GM13976 (cell line): ENCODE measurements around the gene ISG15.

Experiments used
- DNase-seq: peaks from one replicate; pipeline ENCODE4 v3.0.0; 2012; ENCODE audit warnings: low spot score
- in situ Hi-C: fragments of 300-500 bp; cut with MboI; formaldehyde crosslinking; loops from one replicate; pipeline ENCODE4 v1.12.0; 2022; ENCODE audit warnings: low sequenced_read_pairs, mixed read lengths, inconsistent platforms; ENCODE audit not compliant: unreplicated experiment
- TF ChIP-seq, protein P1 (sequence below): IDR thresholded peaks from 2 replicates; pipeline ENCODE4 v1.5.1; 2012; ENCODE audit warnings: borderline replicate concordance, mild to moderate bottlenecking; ENCODE audit not compliant: insufficient read depth; ENCODE audit errors: extremely low read depth, missing control alignments, control extremely low read depth

Gene ISG15

DNA sequence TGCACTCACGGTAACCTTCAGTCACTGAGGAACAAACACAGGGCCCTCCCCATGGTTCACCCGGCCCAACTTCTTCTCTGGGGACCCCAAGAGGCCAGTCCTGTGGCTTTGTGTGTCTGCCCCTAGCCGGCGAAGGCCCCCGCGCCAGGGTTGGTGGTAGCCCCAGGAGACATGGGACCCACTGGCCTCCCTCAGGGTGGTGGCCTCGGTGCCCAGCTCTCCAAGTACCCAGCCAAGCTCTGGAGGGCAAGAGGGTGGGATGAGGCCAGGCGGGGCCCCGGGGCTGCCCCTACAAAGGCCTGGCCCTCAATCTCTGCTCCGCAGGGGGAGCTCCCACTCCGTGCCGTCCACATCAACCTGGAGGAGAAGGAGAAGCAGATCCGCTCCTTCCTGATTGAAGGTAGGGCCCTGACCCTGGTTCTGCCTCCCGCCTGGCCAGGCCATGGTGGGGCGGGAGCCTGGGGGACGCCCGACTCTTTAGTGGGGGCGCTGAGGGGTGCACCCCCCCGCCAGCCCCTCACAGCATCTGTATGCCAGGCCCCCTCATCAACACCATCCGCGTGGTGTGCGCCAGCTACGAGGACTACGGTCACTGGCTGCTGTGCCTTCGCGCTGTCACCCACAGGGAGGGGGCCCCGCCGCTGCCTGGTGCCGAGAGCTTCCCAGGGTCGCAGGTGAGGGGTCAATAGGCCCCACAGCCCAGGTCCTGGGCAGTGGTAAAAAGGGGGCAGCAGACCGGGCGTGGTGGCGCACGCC, 41.4 kb upstream of the ISG15 start:
- in situ Hi-C loops = no loop called here
- TF ChIP-seq, protein P1, sequence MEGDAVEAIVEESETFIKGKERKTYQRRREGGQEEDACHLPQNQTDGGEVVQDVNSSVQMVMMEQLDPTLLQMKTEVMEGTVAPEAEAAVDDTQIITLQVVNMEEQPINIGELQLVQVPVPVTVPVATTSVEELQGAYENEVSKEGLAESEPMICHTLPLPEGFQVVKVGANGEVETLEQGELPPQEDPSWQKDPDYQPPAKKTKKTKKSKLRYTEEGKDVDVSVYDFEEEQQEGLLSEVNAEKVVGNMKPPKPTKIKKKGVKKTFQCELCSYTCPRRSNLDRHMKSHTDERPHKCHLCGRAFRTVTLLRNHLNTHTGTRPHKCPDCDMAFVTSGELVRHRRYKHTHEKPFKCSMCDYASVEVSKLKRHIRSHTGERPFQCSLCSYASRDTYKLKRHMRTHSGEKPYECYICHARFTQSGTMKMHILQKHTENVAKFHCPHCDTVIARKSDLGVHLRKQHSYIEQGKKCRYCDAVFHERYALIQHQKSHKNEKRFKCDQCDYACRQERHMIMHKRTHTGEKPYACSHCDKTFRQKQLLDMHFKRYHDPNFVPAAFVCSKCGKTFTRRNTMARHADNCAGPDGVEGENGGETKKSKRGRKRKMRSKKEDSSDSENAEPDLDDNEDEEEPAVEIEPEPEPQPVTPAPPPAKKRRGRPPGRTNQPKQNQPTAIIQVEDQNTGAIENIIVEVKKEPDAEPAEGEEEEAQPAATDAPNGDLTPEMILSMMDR = no peak
- no peak for DNase-seq

DNA sequence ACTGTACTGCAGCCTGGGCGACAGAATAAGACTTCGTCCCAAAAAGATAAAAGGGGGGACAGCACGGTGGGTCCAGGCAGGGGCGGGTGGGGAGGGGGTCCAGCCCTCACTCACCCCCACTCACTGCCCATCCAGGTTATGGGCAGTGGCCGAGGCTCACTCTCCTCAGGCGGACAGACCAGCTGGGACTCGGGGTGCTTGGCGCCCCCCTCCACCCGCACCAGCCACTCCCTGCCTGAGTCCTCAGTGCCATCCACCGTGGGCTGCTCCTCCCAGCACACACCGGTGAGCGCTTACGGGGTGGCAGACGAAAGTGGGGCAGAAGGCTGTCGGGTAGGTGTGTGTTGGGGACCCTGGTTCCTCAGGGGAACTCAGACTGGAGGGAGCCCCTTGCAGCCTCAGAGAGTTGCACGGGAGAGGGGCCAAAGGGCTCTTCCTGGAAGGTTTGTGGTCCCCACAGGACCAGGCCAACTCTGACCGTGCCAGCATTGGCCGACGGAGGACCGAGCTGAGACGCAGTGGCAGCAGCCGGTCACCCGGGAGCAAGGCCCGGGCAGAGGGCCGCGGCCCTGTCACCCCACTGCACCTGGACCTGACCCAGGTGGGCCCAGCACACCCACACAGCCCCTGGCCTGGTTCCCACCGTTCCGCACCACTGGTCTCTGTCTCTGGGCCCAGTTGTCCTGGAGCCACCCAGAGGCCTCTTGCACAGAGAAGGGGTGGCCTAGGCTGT, 40.4 kb upstream of the ISG15 start:
- TF ChIP-seq, protein P1 = no peak
- no peak for DNase-seq
- in situ Hi-C loops = no loop called here

GRCh38 chr1:973459-974292, 39.6 kb upstream of the ISG15 start:
- no peak for DNase-seq
- in situ Hi-C loops = no loop called here
- TF ChIP-seq, protein P1 = no peak

GRCh38 chr1:974293-974640, 39.0 kb upstream of the ISG15 start:
- in situ Hi-C loops = no loop called here
- DNase-seq = no peak
- TF ChIP-seq, protein P1 = no peak

GRCh38 chr1:974687-975328, 38.5 kb upstream of the ISG15 start:
- TF ChIP-seq, protein P1 = no peak
- in situ Hi-C loops = no loop called here

GRCh38 chr1:975365-975764, 37.9 kb upstream of the ISG15 start:
- in situ Hi-C loops = no loop called here
- DNase-seq = no peak
- TF ChIP-seq, protein P1 = no peak

More at GRCh38 chr1:974687-975328, 38.5 kb upstream of the ISG15 start:
- DNase-seq = no peak
